ENCODE results near the gene VWC2L.

VWC2L gene

GRCh38 chr2:214558341-214558740 is 147.5 kb downstream of the VWC2L start:
- no peak overlapping the region for H3K4me3 ChIP-seq (ENCODE audit: low read depth, low read length)
- no peak for TF ChIP-seq CTCF (IDR thresholded peaks at IDR 0.05; ENCODE audit: insufficient read depth, low read depth, low read length, missing control alignments)
- no peak for DNase-seq (ENCODE audit: low read depth)

- no peak for DNase-seq (ENCODE audit: low read depth)
- no peak for TF ChIP-seq CTCF (IDR thresholded peaks at IDR 0.05; ENCODE audit: insufficient read depth, low read depth, low read length, missing control alignments)
- no peak overlapping the region for H3K4me3 ChIP-seq (ENCODE audit: low read depth, low read length)
Observed at GRCh38 chr2:214560176-214560575, 149.3 kb downstream of the VWC2L start.

GRCh38 chr2:214560618-214561190 is 149.8 kb downstream of the VWC2L start:
- no peak for DNase-seq (ENCODE audit: low read depth)
- no peak for TF ChIP-seq CTCF (IDR thresholded peaks at IDR 0.05; ENCODE audit: insufficient read depth, low read depth, low read length, missing control alignments)
- H3K4me3 ChIP-seq (ENCODE audit: low read depth, low read length): no peak overlapping the region

- no peak for TF ChIP-seq CTCF (IDR thresholded peaks at IDR 0.05; ENCODE audit: insufficient read depth, low read depth, low read length, missing control alignments)
- no peak for DNase-seq (ENCODE audit: low read depth)
- H3K4me3 ChIP-seq (ENCODE audit: low read depth, low read length): no peak overlapping the region
Observed at GRCh38 chr2:214565246-214565645, 154.4 kb downstream of the VWC2L start.

GRCh38 chr2:214566457-214566856 is 155.6 kb downstream of the VWC2L start:
- no peak for TF ChIP-seq CTCF (IDR thresholded peaks at IDR 0.05; ENCODE audit: insufficient read depth, low read depth, low read length, missing control alignments)
- DNase-seq (ENCODE audit: low read depth): no peak

GRCh38 chr2:214569419-214570035 is 158.7 kb downstream of the VWC2L start:
- no peak for TF ChIP-seq CTCF (IDR thresholded peaks at IDR 0.05; ENCODE audit: insufficient read depth, low read depth, low read length, missing control alignments)
- no peak overlapping the region for H3K4me3 ChIP-seq (ENCODE audit: low read depth, low read length)
- no peak for DNase-seq (ENCODE audit: low read depth)

More at GRCh38 chr2:214566457-214566856, 155.6 kb downstream of the VWC2L start:
- H3K4me3 ChIP-seq (ENCODE audit: low read depth, low read length): no peak overlapping the region

Measured in GM12865 (cell line).